ENCODE data around the gene FKBP6.
"Not testable (repeated sequence)": the region's sequence is repeated elsewhere in the genome, so short reads cannot be mapped to it uniquely, and the experiment has no call there.

The FKBP6 gene

GRCh38 chr7:73366990-73367389 lies 39.0 kb downstream of the FKBP6 start:
- no peak for DNase-seq (ENCODE audit: low read depth)
- H3K4me3 ChIP-seq (ENCODE audit: low read length) = no peak overlapping the region
- TF ChIP-seq CTCF (conservative IDR thresholded peaks at IDR 0.05; ENCODE audit: low read depth, low read length) = no peak

- no peak for TF ChIP-seq CTCF (conservative IDR thresholded peaks at IDR 0.05; ENCODE audit: low read depth, low read length)
- no peak overlapping the region for H3K4me3 ChIP-seq (ENCODE audit: low read length)
- DNase-seq (ENCODE audit: low read depth) = no peak
Observed at GRCh38 chr7:73369009-73369408, 41.0 kb downstream of the FKBP6 start.

- no peak for TF ChIP-seq CTCF (conservative IDR thresholded peaks at IDR 0.05; ENCODE audit: low read depth, low read length)
- no peak overlapping the region for H3K4me3 ChIP-seq (ENCODE audit: low read length)
- no peak for DNase-seq (ENCODE audit: low read depth)
Observed at GRCh38 chr7:73369622-73370021, 41.7 kb downstream of the FKBP6 start.

- H3K4me3 ChIP-seq (ENCODE audit: low read length) = no peak overlapping the region
- DNase-seq (ENCODE audit: low read depth) = no peak
- TF ChIP-seq CTCF (conservative IDR thresholded peaks at IDR 0.05; ENCODE audit: low read depth, low read length) = no peak
Observed at GRCh38 chr7:73373741-73374140, 45.8 kb downstream of the FKBP6 start.

GRCh38 chr7:73376262-73376661 lies 48.3 kb downstream of the FKBP6 start:
- H3K4me3 ChIP-seq (ENCODE audit: low read length) = not testable (repeated sequence)

GRCh38 chr7:73376671-73377412 lies 48.9 kb downstream of the FKBP6 start:
- H3K4me3 ChIP-seq (ENCODE audit: low read length) = no peak overlapping the region
- TF ChIP-seq CTCF (conservative IDR thresholded peaks at IDR 0.05; ENCODE audit: low read depth, low read length) = no peak
- no peak for DNase-seq (ENCODE audit: low read depth)

More at GRCh38 chr7:73376262-73376661, 48.3 kb downstream of the FKBP6 start:
- not testable (repeated sequence) for DNase-seq (ENCODE audit: low read depth)

GRCh38 chr7:73377413-73378200 lies 49.6 kb downstream of the FKBP6 start:
- H3K4me3 ChIP-seq (ENCODE audit: low read length); DNase-seq (ENCODE audit: low read depth): not testable (repeated sequence)

GRCh38 chr7:73382934-73383503 lies 55.1 kb downstream of the FKBP6 start:
- no peak overlapping the region for H3K4me3 ChIP-seq (ENCODE audit: low read length)
- TF ChIP-seq CTCF (conservative IDR thresholded peaks at IDR 0.05; ENCODE audit: low read depth, low read length) = no peak
- no peak for DNase-seq (ENCODE audit: low read depth)

All from retinal pigment epithelial cell (primary cell).